SK-N-SH (cell line): ENCODE data around the gene IL27RA. TPM values are rescaled to one million over a fixed set of nuclear protein-coding genes. Genes with fewer than 3 reads are reported as not detected.
A peak's percentile ranks its signal among the peaks of the same experiment; 100 is the strongest.

Experiments used
- CTCF ChIA-PET: fragments of 300-600, 350-600 bp; formaldehyde crosslinking; extraction: SDS; loops from one replicate; lab custom pipeline; 2021; lab: Yijun Ruan, JAX
- POLR2A ChIA-PET: fragments of 350-600 bp; sonication (Branson Sonifier 250); formaldehyde crosslinking; extraction: SDS; loops from one replicate; lab custom pipeline; 2020; ENCODE audit warnings: antibody characterized with exemption, inconsistent platforms; lab: Yijun Ruan, JAX
- DNase-seq: peaks from one replicate; pipeline ENCODE4 v3.0.0; 2012
- H2AFZ ChIP-seq: fragments of 200-600 bp; sonication (generic); 2 replicates; pipeline ENCODE4 v1.8.1; 2016; ENCODE audit warnings: antibody characterized with exemption, mild to moderate bottlenecking, low read depth
- H3F3A ChIP-seq: fragments of 200-600 bp; sonication (generic); replicated peaks from 2 replicates; pipeline ENCODE3; 2016; ENCODE audit warnings: antibody characterized with exemption, mild to moderate bottlenecking; ENCODE audit not compliant: insufficient read depth
- H3K27ac ChIP-seq, 2 experiments: fragments of 200-500 bp in 1 of 2; fragments of 200-600 bp in 1 of 2; sonication (Bioruptor generic) in 1 of 2; sonication (generic), shearing (Covaris generic) in 1 of 2; 2 replicates each; pipeline versions ENCODE4 v1.5.1 to v1.6.1; 2014 to 2016; ENCODE audit warnings: low read depth in 2 of 2, inconsistent platforms in 1 of 2, low read length in 1 of 2, mild to moderate bottlenecking in 1 of 2, mixed read lengths in 1 of 2
- H3K27me3 ChIP-seq: fragments of 200-600 bp; sonication (generic), shearing (Covaris generic); 2 replicates; pipeline ENCODE4 v1.6.1; 2016; ENCODE audit warnings: mixed run types; ENCODE audit not compliant: insufficient read depth
- H3K36me3 ChIP-seq, 2 experiments: fragments of 200-500 bp in 1 of 2; fragments of 200-600 bp in 1 of 2; sonication (Bioruptor generic) in 1 of 2; sonication (generic) in 1 of 2; replicated peaks in 1 of 2; 2 replicates each; pipeline versions ENCODE3 to v1.5.1; 2014 to 2016; ENCODE audit warnings: low read length in 1 of 2, mild to moderate bottlenecking in 1 of 2; ENCODE audit not compliant: insufficient read depth in 2 of 2, control insufficient read depth in 1 of 2
- H3K4me1 ChIP-seq, 2 experiments: fragments of 200-500 bp in 1 of 2; fragments of 200-600 bp in 1 of 2; sonication (Bioruptor generic) in 1 of 2; sonication (generic), shearing (Covaris generic) in 1 of 2; 2 replicates each; pipeline versions ENCODE4 v1.5.1 to v1.6.1; 2014 to 2016; ENCODE audit warnings: low read depth in 1 of 2, low read length in 1 of 2, mixed run types in 1 of 2; ENCODE audit not compliant: insufficient read depth in 2 of 2, control insufficient read depth in 1 of 2
- H3K4me2 ChIP-seq: fragments of 200-600 bp; sonication (generic), shearing (Covaris generic); 2 replicates; pipeline ENCODE4 v1.6.1; 2017; ENCODE audit warnings: mixed run types
- H3K4me3 ChIP-seq, 2 experiments: fragments of 200-500 bp in 1 of 2; fragments of 200-600 bp in 1 of 2; sonication (Bioruptor generic) in 1 of 2; sonication (generic), shearing (Covaris generic) in 1 of 2; 2 replicates each; pipeline versions ENCODE4 v1.5.1 to v1.8.1; 2014 to 2016; ENCODE audit warnings: low read depth in 2 of 2, inconsistent platforms in 1 of 2, low read length in 1 of 2, mild to moderate bottlenecking in 1 of 2, mixed read lengths in 1 of 2, moderate library complexity in 1 of 2
- H3K79me2 ChIP-seq: fragments of 200-600 bp; sonication (generic); 2 replicates; pipeline ENCODE4 v1.8.1; 2017; ENCODE audit warnings: mild to moderate bottlenecking; ENCODE audit not compliant: insufficient read depth
- H3K9ac ChIP-seq: fragments of 200-600 bp; sonication (generic); 2 replicates; pipeline ENCODE4 v1.6.1; 2017; ENCODE audit warnings: mixed run types
- H3K9me2 ChIP-seq: fragments of 200-600 bp; sonication (generic); 2 replicates; pipeline ENCODE4 v1.6.1; 2017; ENCODE audit warnings: mixed run types
- H3K9me3 ChIP-seq: fragments of 200-600 bp; sonication (generic); 2 replicates; pipeline ENCODE4 v1.6.1; 2017; ENCODE audit warnings: mixed run types, mild to moderate bottlenecking, moderate library complexity
- H4K20me1 ChIP-seq: fragments of 200-600 bp; sonication (generic); 2 replicates; pipeline ENCODE4 v1.6.1; 2017; ENCODE audit warnings: mild to moderate bottlenecking, mixed run types; ENCODE audit not compliant: insufficient read depth
- CTCF ChIP-seq: fragments of 200-600 bp; sonication (generic); IDR thresholded peaks from 2 replicates; pipeline ENCODE4 v1.6.1; 2017; ENCODE audit warnings: antibody characterized with exemption, mild to moderate bottlenecking, moderate library complexity
- ELF1 ChIP-seq: IDR thresholded peaks from 2 replicates; pipeline ENCODE4 v1.4.0; 2012
- EP300 ChIP-seq, 2 experiments: IDR thresholded peaks; 2 replicates each; pipeline versions ENCODE4 v1.4.0 to v1.6.1; 2012; ENCODE audit warnings: borderline replicate concordance in 1 of 2, low read depth in 1 of 2, low read length in 1 of 2
- FOXM1 ChIP-seq: IDR thresholded peaks from 2 replicates; pipeline ENCODE4 v1.4.0; 2012; ENCODE audit warnings: low read depth, mild to moderate bottlenecking
- GABPA ChIP-seq: IDR thresholded peaks from 2 replicates; pipeline ENCODE4 v1.4.0; 2012; ENCODE audit warnings: low read depth, mild to moderate bottlenecking
- JUND ChIP-seq: IDR thresholded peaks from 2 replicates; pipeline ENCODE4 v1.4.0; 2012
- PBX3 ChIP-seq: IDR thresholded peaks from 2 replicates; pipeline ENCODE4; 2012
- POLR2AphosphoS5 ChIP-seq: IDR thresholded peaks from 2 replicates; pipeline ENCODE4 v1.6.1; 2012; ENCODE audit warnings: low read depth, low read length
- RAD21 ChIP-seq: IDR thresholded peaks from 2 replicates; pipeline ENCODE4 v1.6.1; 2012; ENCODE audit warnings: mild to moderate bottlenecking, low read length
- RCOR1 ChIP-seq: fragments of 150-350 bp; IDR thresholded peaks from 2 replicates; pipeline ENCODE4 v1.6.1; 2017; ENCODE audit warnings: antibody characterized with exemption, low read length
- REST ChIP-seq: IDR thresholded peaks from 2 replicates; pipeline ENCODE4 v1.6.1; 2012; ENCODE audit warnings: mild to moderate bottlenecking, low read depth, low read length, moderate library complexity
- RXRA ChIP-seq: IDR thresholded peaks from 2 replicates; pipeline ENCODE4 v1.4.0; 2012; ENCODE audit warnings: low read depth, mild to moderate bottlenecking, borderline replicate concordance
- TEAD4 ChIP-seq: IDR thresholded peaks from 2 replicates; pipeline ENCODE4 v1.4.0; 2012; ENCODE audit warnings: mild to moderate bottlenecking, borderline replicate concordance; ENCODE audit not compliant: insufficient read depth
- ZBTB33 ChIP-seq: IDR thresholded peaks from 2 replicates; pipeline ENCODE4 v1.4.0; 2012; ENCODE audit warnings: low read depth, borderline replicate concordance
- WGBS: methylation state at CpG from one replicate; pipeline ENCODE4 v1.1.6; 2017; ENCODE audit warnings: low lambda C conversion rate; 5-methylcytosine and 5-hydroxymethylcytosine counted together
- polyA plus RNA-seq, 3 experiments: library from polyadenylated mRNA; depleted of rRNA; stranded (reverse); fragments of >200 nt; gene quantifications; 2 replicates each; pipeline ENCODE4 v1.2.3, GENCODE V29; 2012

IL27RA gene
- polyA plus RNA-seq, 1 of the 3 experiments (the other 2 are of a cell fraction): 9.3 TPM

- H3K4me1 ChIP-seq: peaks cover 16 to 24% of the 10 kb centered on the region in 2 experiments; a peak in 3 of 4 replicates
- H3K27ac ChIP-seq: peak overlapping the region; percentile 73 to 87
- H3K9me2 ChIP-seq: no peaks in the 10 kb centered on the region
- peak overlapping the region; percentile 88 for H2AFZ ChIP-seq
- TF ChIP-seq CTCF (no peak), RAD21 (no peak), RCOR1 (no peak), GABPA (no peak), FOXM1 (no peak), ZBTB33 (no peak), TEAD4 (no peak), REST (no peak), RXRA (no peak), EP300 (IDR thresholded peaks at IDR 0.05; ENCODE audit: borderline replicate concordance in 1 of 2, low read depth in 1 of 2, low read length in 1 of 2) (no peak), POLR2AphosphoS5 (no peak), ELF1 (no peak), PBX3 (no peak), JUND (no peak)
- WGBS: 95% methylated on average over 14 of the region's 17 CpGs
- POLR2A ChIA-PET: no interaction called here
- H3K9ac ChIP-seq: peak overlapping the region; percentile 58
- peak; percentile 53 for DNase-seq
- peak overlapping the region; percentile 81 for H3K4me2 ChIP-seq
- H3K4me3 ChIP-seq: no peak overlapping the region
- H3K27me3 ChIP-seq: no peaks in the 10 kb centered on the region
- no peaks in the 10 kb centered on the region for H4K20me1 ChIP-seq
- no peaks in the 10 kb centered on the region for H3K79me2 ChIP-seq
- H3K9me3 ChIP-seq: no peaks in the 10 kb centered on the region
- CTCF ChIA-PET: interaction anchor here (1.0 to 1.4 kb wide), 2 partner anchors 27 to 44 kb away, joined by 4 to 5 read pairs; partner anchors contain the start of gene IL27RA
- peaks cover 13% of the 10 kb centered on the region for H3F3A ChIP-seq
- H3K36me3 ChIP-seq: peaks cover 0 to 3% of the 10 kb centered on the region in 2 experiments
Observed at GRCh38 chr19:13987101-13987890, 44.3 kb upstream of the IL27RA start.
